SU-DHL-6 (cell line): ENCODE measurements around the gene RNU2-63P.

ENCODE experiments used
- EZH2phosphoT487 ChIP-seq: fragments of 200-600 bp; sonication (generic), shearing (Covaris generic); conservative IDR thresholded peaks from 2 replicates; pipeline ENCODE4 v1.6.1; 2018; ENCODE audit warnings: mild to moderate bottlenecking, antibody characterized with exemption, low read length, moderate library complexity, mixed read lengths
- TF ChIP-seq, protein P1 (sequence below): fragments of 200-600 bp; sonication (generic); IDR thresholded peaks from one replicate; pipeline ENCODE4 v1.5.1; 2017; ENCODE audit warnings: antibody characterized with exemption, mild to moderate bottlenecking, low read length, moderate library complexity; ENCODE audit not compliant: insufficient read depth, poor library complexity, severe bottlenecking

DNA sequence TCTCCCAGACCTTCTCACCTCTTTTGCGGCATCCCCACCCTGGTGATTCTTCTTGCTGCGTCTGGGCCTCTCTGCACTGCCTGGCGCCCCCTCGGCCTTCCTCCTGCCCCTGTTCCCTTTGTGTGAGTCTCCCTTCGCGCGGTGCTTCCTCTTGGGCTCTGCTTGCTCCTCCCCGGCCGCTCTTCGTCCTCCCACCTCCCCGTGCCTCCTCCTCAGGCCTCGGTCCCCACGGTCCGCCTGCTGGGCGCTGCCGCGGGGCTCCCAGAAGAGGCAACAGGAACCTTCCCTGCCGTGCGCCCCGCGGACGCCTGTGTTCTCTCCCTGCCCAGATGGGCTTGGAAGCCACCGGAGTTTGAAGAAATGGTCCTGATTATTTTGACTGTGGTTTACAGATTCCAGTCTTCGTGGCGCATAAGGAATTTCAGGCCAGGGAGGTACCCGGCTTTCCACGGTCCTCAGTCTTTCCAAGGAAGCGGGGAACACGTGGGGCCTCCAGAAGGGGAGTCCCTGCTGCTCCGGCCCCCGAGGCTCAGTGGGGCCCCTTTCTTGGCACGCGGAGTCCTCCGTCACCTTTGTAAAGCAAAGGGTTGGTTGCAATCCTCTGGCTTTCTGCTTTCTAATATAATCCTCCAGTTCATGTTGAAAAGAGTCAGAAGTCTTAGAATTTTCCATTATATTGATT lies 13.1 kb downstream of the RNU2-63P start:
- TF ChIP-seq, protein P1, sequence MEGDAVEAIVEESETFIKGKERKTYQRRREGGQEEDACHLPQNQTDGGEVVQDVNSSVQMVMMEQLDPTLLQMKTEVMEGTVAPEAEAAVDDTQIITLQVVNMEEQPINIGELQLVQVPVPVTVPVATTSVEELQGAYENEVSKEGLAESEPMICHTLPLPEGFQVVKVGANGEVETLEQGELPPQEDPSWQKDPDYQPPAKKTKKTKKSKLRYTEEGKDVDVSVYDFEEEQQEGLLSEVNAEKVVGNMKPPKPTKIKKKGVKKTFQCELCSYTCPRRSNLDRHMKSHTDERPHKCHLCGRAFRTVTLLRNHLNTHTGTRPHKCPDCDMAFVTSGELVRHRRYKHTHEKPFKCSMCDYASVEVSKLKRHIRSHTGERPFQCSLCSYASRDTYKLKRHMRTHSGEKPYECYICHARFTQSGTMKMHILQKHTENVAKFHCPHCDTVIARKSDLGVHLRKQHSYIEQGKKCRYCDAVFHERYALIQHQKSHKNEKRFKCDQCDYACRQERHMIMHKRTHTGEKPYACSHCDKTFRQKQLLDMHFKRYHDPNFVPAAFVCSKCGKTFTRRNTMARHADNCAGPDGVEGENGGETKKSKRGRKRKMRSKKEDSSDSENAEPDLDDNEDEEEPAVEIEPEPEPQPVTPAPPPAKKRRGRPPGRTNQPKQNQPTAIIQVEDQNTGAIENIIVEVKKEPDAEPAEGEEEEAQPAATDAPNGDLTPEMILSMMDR, result no peak
- TF ChIP-seq EZH2phosphoT487, result no peak
